HEK293T (cell line): ENCODE measurements around the gene CLINT1.

ENCODE experiments used
- CTBP1 ChIP-seq: fragments of 450-650 bp; IDR thresholded peaks from 2 replicates; pipeline ENCODE4 v1.6.1; 2016; ENCODE audit warnings: borderline replicate concordance
- FOXM1 ChIP-seq: fragments of 450-650 bp; IDR thresholded peaks from 2 replicates; pipeline ENCODE4 v1.6.1; 2017; ENCODE audit warnings: mild to moderate bottlenecking, borderline replicate concordance
- NFRKB ChIP-seq: fragments of 450-650 bp; IDR thresholded peaks from 2 replicates; pipeline ENCODE4 v1.6.1; 2016; ENCODE audit warnings: mild to moderate bottlenecking, moderate library complexity
- PKNOX1 ChIP-seq: fragments of 450-650 bp; IDR thresholded peaks from 2 replicates; pipeline ENCODE4 v1.6.1; 2016
- SP1 ChIP-seq: fragments of 450-650 bp; IDR thresholded peaks from 2 replicates; pipeline ENCODE4 v1.6.1; 2017
- SUZ12 ChIP-seq: fragments of 450-650 bp; IDR thresholded peaks from 2 replicates; pipeline ENCODE4 v1.6.1; 2016; ENCODE audit warnings: mild to moderate bottlenecking
- TARDBP ChIP-seq: fragments of 450-650 bp; IDR thresholded peaks from 2 replicates; pipeline ENCODE4 v1.6.1; 2016
- ZNF384 ChIP-seq: fragments of 450-650 bp; IDR thresholded peaks from 2 replicates; pipeline ENCODE4 v1.6.1; 2016

GRCh38 chr5:157862183-157862851 is 3.4 kb upstream of the CLINT1 start:
- TF ChIP-seq SP1 (no peak), NFRKB (no peak), FOXM1 (no peak), PKNOX1 (no peak), SUZ12 (no peak), ZNF384 (no peak), TARDBP (no peak), CTBP1 (no peak)
